Ovary (tissue), 9 donors: Measurements from ENCODE around the gene PYGO2. TPM values are rescaled to one million over a fixed set of nuclear protein-coding genes. Genes with fewer than 3 reads are reported as not detected.
"Not testable (repeated sequence)": the region's sequence is repeated elsewhere in the genome, so short reads cannot be mapped to it uniquely, and the experiment has no call there.

Experiments
- DNase-seq, 5 donors: peaks; one replicate each; pipeline ENCODE4 v3.0.0-alpha.2; 2019 to 2020
- H3K27ac ChIP-seq, 2 donors: fragments of 200-600 bp; one replicate each; pipeline versions ENCODE4 v1.5.1 to v1.8.0; 2019 to 2022
- H3K27me3 ChIP-seq: fragments of 200-600 bp; one replicate; pipeline ENCODE4 v1.8.0; 2022
- H3K36me3 ChIP-seq: fragments of 200-600 bp; sonication (generic); one replicate; pipeline ENCODE4 v1.5.1; 2019
- H3K4me1 ChIP-seq: one replicate; pipeline ENCODE4 v1.8.1; 2013; ENCODE audit warnings: mild to moderate bottlenecking, moderate library complexity; ENCODE audit not compliant: insufficient read depth
- H3K4me3 ChIP-seq: fragments of 200-600 bp; sonication (generic); one replicate; pipeline ENCODE4 v1.5.1; 2017
- H3K9me3 ChIP-seq, 2 donors: fragments of 200-600 bp in 1 of 2; sonication (generic) in 1 of 2; one replicate each; pipeline versions ENCODE4 v1.5.1 to v1.8.1; 2013 to 2019; ENCODE audit warnings: mild to moderate bottlenecking in 1 of 2, moderate library complexity in 1 of 2
- CTCF ChIP-seq, 3 donors: fragments of 450-650 bp in 2 of 3; fragments of 200-600 bp in 1 of 3; IDR thresholded peaks; one replicate each; pipeline versions ENCODE4 v1.5.1 to v1.8.0; 2016 to 2022; ENCODE audit warnings: antibody characterized with exemption in 3 of 3, mild to moderate bottlenecking in 1 of 3
- EP300 ChIP-seq: sonication (generic); formaldehyde crosslinking; IDR thresholded peaks from one replicate; pipeline ENCODE4 v1.6.1; 2017; ENCODE audit warnings: antibody characterized with exemption
- POLR2A ChIP-seq: fragments of 450-650 bp; IDR thresholded peaks from one replicate; pipeline ENCODE4 v1.6.1; 2017; ENCODE audit warnings: antibody characterized with exemption, mild to moderate bottlenecking, moderate library complexity
- WGBS, 3 donors: extraction: QIAGEN DNeasy Blood & Tissue Kit in 1 of 3; methylation state at CpG; one replicate each; pipeline versions ENCODE4 v1.1.5 to v1.1.7; 2013 to 2017; 5-methylcytosine and 5-hydroxymethylcytosine counted together
- intact Hi-C, 4 donors: fragments of 100-400 bp; cut with DNase I; formaldehyde crosslinking; loops; one replicate each; pipeline versions ENCODE4 v1.11.0 to v1.15.1; 2022 to 2023
- polyA plus RNA-seq, 2 donors: library from polyadenylated mRNA; stranded (reverse); fragments of 200-250 nt in 1 of 2; fragments of 350-450 nt in 1 of 2; fragmentation: Illumina TruSeq in 1 of 2; extraction: RNeasy Lipid Tissue Mini Kit (QIAGEN cat#74804) in 1 of 2; gene quantifications; one replicate each; pipeline ENCODE4 v1.2.3, GENCODE V29; 2013 to 2014
- total RNA-seq, 7 donors: library from RNA; depleted of rRNA in 2 of 7; stranded (reverse); fragments of >200 nt in 2 of 7; fragmentation: NEBNext Ultra II Directional in 3 of 7; extraction: Animal tissue kit (Norgen Biotek cat#: 25700) in 3 of 7; gene quantifications; one replicate each; pipeline versions ENCODE4 v1.1.0 to v1.2.4, GENCODE V29; 2016 to 2023
- donor health status: DM: no; HTN: no; CAD: no; lungs with moderate emphysema.
- donor health status: DM: no; HTN: no; CAD: no.
- donor health status: Bipolar disorder and iron deficiency.
- donor health status: DM: yes; HTN: yes; CAD: no.
- donor health status: DM: no; HTN: no; CAD: no.
- donor health status: DM: yes; HTN: yes; CAD: no.

PYGO2 gene
- total and polyA plus RNA-seq, 9 donors: 17.2 to 53.0 (median 35.2) TPM

- Histone ChIP-seq H3K4me3 (no peak overlapping the region), H3K9me3 (no peaks in the 10 kb centered on the region), H3K4me1 (no peaks in the 10 kb centered on the region), H3K27ac (no peak overlapping the region), H3K36me3 (no peaks in the 10 kb centered on the region), H3K27me3 (no peaks in the 10 kb centered on the region)
- intact Hi-C loops: no loop called here
- TF ChIP-seq POLR2A: no peak
- no peak for TF ChIP-seq EP300
- no peak for TF ChIP-seq CTCF (IDR thresholded peaks at IDR 0.05)
- no peak for DNase-seq
- 80 to 85% (median 83%) methylated on average over 3 of the region's 3 CpGs for WGBS, 3 donors
Measured at GRCh38 chr1:154989195-154989860, 27.7 kb upstream of the PYGO2 start.

DNA sequence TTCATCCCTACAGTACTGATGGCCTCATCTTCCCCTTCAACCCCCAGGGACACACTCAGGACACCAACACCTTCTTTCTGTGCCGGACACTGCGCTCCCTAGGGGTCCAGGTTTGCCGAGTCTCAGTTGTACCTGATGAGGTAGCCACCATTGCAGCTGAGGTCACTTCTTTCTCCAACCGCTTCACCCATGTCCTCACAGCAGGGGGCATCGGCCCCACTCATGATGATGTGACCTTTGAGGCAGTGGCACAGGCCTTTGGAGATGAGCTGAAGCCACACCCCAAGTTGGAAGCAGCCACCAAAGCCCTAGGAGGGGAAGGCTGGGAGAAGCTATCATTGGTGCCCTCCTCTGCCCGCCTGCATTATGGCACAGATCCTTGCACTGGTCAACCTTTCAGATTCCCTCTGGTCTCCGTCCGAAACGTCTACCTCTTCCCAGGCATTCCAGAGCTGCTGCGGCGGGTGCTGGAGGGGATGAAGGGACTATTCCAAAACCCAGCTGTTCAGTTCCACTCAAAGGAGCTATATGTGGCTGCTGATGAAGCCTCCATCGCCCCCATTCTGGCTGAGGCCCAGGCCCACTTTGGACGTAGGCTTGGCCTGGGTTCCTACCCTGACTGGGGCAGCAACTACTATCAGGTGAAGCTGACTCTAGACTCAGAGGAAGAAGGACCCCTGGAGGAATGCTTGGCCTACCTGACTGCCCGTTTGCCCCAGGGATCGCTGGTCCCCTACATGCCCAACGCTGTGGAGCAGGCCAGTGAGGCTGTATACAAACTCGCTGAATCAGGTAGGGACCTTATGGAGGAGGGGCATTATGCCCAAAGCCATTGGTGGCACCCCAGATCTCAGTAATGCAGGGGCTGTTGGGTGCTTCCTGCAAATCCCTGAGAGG, 26.7 kb upstream of the PYGO2 start:
- TF ChIP-seq POLR2A (no peak), EP300 (no peak), CTCF (IDR thresholded peaks at IDR 0.05) (no peak)
- 83 to 87% (median 84%) methylated on average over 17 of the region's 17 CpGs for WGBS, 3 donors
- no peaks in the 10 kb centered on the region for H3K36me3 ChIP-seq
- intact Hi-C loops: no loop called here
- H3K4me1 ChIP-seq: peaks cover 2% of the 10 kb centered on the region
- no peak for DNase-seq
- H3K9me3 ChIP-seq: no peaks in the 10 kb centered on the region
- no peak overlapping the region for H3K27ac ChIP-seq
- no peaks in the 10 kb centered on the region for H3K27me3 ChIP-seq
- no peak overlapping the region for H3K4me3 ChIP-seq

DNA sequence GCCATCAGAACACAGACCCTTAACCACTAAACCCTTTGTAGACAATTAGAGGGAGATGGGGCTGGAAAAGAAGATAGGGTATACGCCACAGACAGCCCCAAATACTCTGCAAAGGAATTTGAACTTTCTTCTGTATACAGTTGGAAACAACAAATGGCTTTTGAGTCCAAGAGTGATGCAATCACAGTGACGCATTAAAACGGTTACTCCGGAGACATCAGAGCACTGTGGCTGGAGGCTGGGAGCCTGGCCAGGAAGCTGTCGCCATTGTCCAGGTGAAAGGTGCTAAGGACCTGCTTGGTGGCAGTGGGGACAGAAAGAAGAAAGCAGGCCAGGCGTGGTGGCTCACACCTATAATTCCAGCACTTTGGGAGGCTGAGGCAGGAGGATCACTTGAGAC, 25.7 kb upstream of the PYGO2 start:
- Histone ChIP-seq H3K4me3 (no peak overlapping the region), H3K27me3 (no peaks in the 10 kb centered on the region), H3K27ac (no peak overlapping the region), H3K9me3 (no peaks in the 10 kb centered on the region), H3K36me3 (no peaks in the 10 kb centered on the region), H3K4me1 (peaks cover 2% of the 10 kb centered on the region)
- TF ChIP-seq POLR2A: no peak
- no peak for TF ChIP-seq CTCF (IDR thresholded peaks at IDR 0.05)
- TF ChIP-seq EP300: no peak
- intact Hi-C loops: no loop called here
- WGBS, 3 donors: 86 to 88% (median 86%) methylated on average over 6 of the region's 6 CpGs
- no peak for DNase-seq

- H3K36me3 ChIP-seq, intact Hi-C loops: not testable (repeated sequence)
- WGBS, 3 donors: 86 to 92% (median 87%) methylated on average over 4 of the region's 4 CpGs
Measured at GRCh38 chr1:154986736-154987135, 25.2 kb upstream of the PYGO2 start.

More at GRCh38 chr1:154986736-154987135, 25.2 kb upstream of the PYGO2 start:
- H3K9me3 ChIP-seq, H3K4me1 ChIP-seq, H3K4me3 ChIP-seq, DNase-seq, H3K27me3 ChIP-seq, H3K27ac ChIP-seq: not testable (repeated sequence)
